HepG2 (cell line): ENCODE results near the gene VAC14. TPM values are rescaled to one million over a fixed set of nuclear protein-coding genes. Genes with fewer than 3 reads are reported as not detected.

ENCODE experiments used
- AFF4 ChIP-seq: sonication (generic); formaldehyde crosslinking; IDR thresholded peaks from 2 replicates; pipeline ENCODE4 v1.4.0; 2020; ENCODE audit warnings: missing genetic modification reagents
- ARID4A ChIP-seq: sonication (generic); formaldehyde crosslinking; IDR thresholded peaks from 2 replicates; pipeline ENCODE4 v1.5.0; 2020; ENCODE audit warnings: mild to moderate bottlenecking, missing genetic modification reagents, borderline replicate concordance
- CC2D1A ChIP-seq: sonication (generic); formaldehyde crosslinking; IDR thresholded peaks from 2 replicates; pipeline ENCODE4 v1.8.1; 2023; ENCODE audit warnings: mild to moderate bottlenecking, missing genetic modification reagents
- KLF6 ChIP-seq: IDR thresholded peaks from 2 replicates; pipeline ENCODE4 v1.8.0; 2016; ENCODE audit warnings: missing biosample characterization, missing genetic modification reagents
- MED13 ChIP-seq: sonication (generic); formaldehyde crosslinking; IDR thresholded peaks from 2 replicates; pipeline ENCODE4 v1.5.0; 2020; ENCODE audit warnings: missing genetic modification reagents
- MIXL1 ChIP-seq: IDR thresholded peaks from 2 replicates; pipeline ENCODE4 v1.6.1; 2016
- TBP ChIP-seq: sonication (generic); formaldehyde crosslinking; IDR thresholded peaks from 2 replicates; pipeline ENCODE4 v1.5.0; 2020; ENCODE audit warnings: missing genetic modification reagents
- ZBED4 ChIP-seq: sonication (generic); formaldehyde crosslinking; IDR thresholded peaks from 2 replicates; pipeline ENCODE4 v1.4.0; 2020; ENCODE audit warnings: missing genetic modification reagents, borderline replicate concordance
- ZKSCAN1 ChIP-seq: fragments of 150-350 bp; IDR thresholded peaks from 2 replicates; pipeline ENCODE4 v1.6.1; 2014; ENCODE audit warnings: low read length
- ZNF468 ChIP-seq: sonication (generic); formaldehyde crosslinking; IDR thresholded peaks from 2 replicates; pipeline ENCODE4 v1.8.0; 2022; ENCODE audit warnings: mild to moderate bottlenecking, moderate library complexity, missing genetic modification reagents
- ZNF784 ChIP-seq: sonication (generic); formaldehyde crosslinking; IDR thresholded peaks from 2 replicates; pipeline ENCODE4 v1.5.1; 2020; ENCODE audit warnings: missing genetic modification reagents, mild to moderate bottlenecking, borderline replicate concordance
- ZSCAN9 ChIP-seq: IDR thresholded peaks from 2 replicates; pipeline ENCODE4 v1.6.1; 2016; ENCODE audit warnings: borderline replicate concordance
- polyA plus RNA-seq, 8 experiments: library from polyadenylated mRNA; depleted of rRNA in 3 of 8; stranded (reverse) in 7 of 8; unstranded in 1 of 8; fragments of >200 nt; fragmentation: Illumina TruSeq in 4 of 8; extraction: Trizol in 4 of 8; gene quantifications; 2 replicates each; pipeline versions ENCODE4 v1.2.1 to v1.2.3, GENCODE V29; 2011 to 2016; ENCODE audit warnings: low read depth in 4 of 8, missing spikeins in 1 of 8, mixed read lengths in 1 of 8; ENCODE audit not compliant: insufficient read depth in 1 of 8
- total RNA-seq, 5 experiments: library from RNA; depleted of rRNA; stranded (reverse); fragments of >200 nt; fragmentation: Illumina TruSeq; extraction: Trizol; gene quantifications; 2 replicates each; pipeline ENCODE4 v1.2.3, GENCODE V29; 2016; ENCODE audit warnings: low read depth in 1 of 5
- TF ChIP-seq, protein P1 (sequence below): IDR thresholded peaks from 2 replicates; pipeline ENCODE4 v1.4.0; 2020; ENCODE audit warnings: mild to moderate bottlenecking, missing genetic modification reagents

The VAC14 gene
- total and polyA plus RNA-seq, 2 of the 13 experiments (the other 11 are each of a cell fraction or from before 2014, with no cell fraction given): 23.5 to 24.6 TPM

DNA sequence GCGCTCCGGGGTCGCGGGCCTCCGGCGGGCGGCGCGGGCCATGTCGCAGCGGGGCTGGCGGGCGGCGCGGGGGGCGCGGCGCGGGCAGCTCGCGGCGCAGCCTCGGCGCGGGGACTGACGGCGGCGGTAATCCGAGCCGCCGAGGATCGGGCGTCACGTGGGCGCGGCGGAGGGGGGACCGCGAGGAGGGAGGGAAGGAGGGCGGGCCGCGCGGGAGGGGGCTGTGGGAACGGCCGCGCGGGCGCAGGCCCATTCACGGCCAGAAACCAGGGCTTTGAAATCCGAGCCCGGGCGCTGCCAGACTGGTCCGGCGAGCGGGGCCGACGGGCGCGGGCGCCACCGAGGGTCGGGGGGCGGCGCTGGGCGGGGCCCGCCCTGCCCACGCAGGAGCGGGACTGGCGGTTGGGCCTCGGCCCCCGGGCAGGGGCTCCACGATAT is 115.0 kb downstream of the VAC14 start, which contains the start of gene MTSS2 (continued):
- no peak for TF ChIP-seq ZSCAN9 (CRISPR knock-in tag)
- TF ChIP-seq ZNF784 (CRISPR knock-in tag): no peak
- no peak for TF ChIP-seq AFF4 (CRISPR knock-in tag)
- TF ChIP-seq MED13 (CRISPR knock-in tag): peak; percentile 32; the same call in 1 of the 2 replicates
- TF ChIP-seq ZNF468: no peak
- peak; percentile 80; the same call in 1 of the 2 replicates for TF ChIP-seq ARID4A (CRISPR knock-in tag)
- TF ChIP-seq, protein P1, sequence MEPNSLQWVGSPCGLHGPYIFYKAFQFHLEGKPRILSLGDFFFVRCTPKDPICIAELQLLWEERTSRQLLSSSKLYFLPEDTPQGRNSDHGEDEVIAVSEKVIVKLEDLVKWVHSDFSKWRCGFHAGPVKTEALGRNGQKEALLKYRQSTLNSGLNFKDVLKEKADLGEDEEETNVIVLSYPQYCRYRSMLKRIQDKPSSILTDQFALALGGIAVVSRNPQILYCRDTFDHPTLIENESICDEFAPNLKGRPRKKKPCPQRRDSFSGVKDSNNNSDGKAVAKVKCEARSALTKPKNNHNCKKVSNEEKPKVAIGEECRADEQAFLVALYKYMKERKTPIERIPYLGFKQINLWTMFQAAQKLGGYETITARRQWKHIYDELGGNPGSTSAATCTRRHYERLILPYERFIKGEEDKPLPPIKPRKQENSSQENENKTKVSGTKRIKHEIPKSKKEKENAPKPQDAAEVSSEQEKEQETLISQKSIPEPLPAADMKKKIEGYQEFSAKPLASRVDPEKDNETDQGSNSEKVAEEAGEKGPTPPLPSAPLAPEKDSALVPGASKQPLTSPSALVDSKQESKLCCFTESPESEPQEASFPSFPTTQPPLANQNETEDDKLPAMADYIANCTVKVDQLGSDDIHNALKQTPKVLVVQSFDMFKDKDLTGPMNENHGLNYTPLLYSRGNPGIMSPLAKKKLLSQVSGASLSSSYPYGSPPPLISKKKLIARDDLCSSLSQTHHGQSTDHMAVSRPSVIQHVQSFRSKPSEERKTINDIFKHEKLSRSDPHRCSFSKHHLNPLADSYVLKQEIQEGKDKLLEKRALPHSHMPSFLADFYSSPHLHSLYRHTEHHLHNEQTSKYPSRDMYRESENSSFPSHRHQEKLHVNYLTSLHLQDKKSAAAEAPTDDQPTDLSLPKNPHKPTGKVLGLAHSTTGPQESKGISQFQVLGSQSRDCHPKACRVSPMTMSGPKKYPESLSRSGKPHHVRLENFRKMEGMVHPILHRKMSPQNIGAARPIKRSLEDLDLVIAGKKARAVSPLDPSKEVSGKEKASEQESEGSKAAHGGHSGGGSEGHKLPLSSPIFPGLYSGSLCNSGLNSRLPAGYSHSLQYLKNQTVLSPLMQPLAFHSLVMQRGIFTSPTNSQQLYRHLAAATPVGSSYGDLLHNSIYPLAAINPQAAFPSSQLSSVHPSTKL (CRISPR knock-in tag): peak; percentile 30; the same call in 1 of the 2 replicates
- TF ChIP-seq ZBED4 (CRISPR knock-in tag): peak; percentile 75; the same call in 1 of the 2 replicates
- no peak for TF ChIP-seq CC2D1A (CRISPR knock-in tag)
- no peak for TF ChIP-seq ZKSCAN1
- TF ChIP-seq MIXL1 (CRISPR knock-in tag): peak; percentile 9; the same call in 1 of the 2 replicates
- no peak for TF ChIP-seq KLF6 (CRISPR knock-in tag)
- TF ChIP-seq TBP (CRISPR knock-in tag): no peak
